HL-60 (cell line): ENCODE data around the gene TRIM44.

Experiments used
- DNase-seq, 2 experiments: peaks; one replicate each; pipeline ENCODE4 v3.0.0-alpha.2; 2010 to 2020; ENCODE audit warnings: low read depth in 1 of 2, low spot score in 1 of 2
- H3K27ac ChIP-seq: fragments of 250-450 bp; sonication (Bioruptor Pico); replicated peaks from 2 replicates; pipeline ENCODE4 v1.5.1; 2020; ENCODE audit warnings: mild to moderate bottlenecking, moderate library complexity
- H3K27me3 ChIP-seq: fragments of 250-450 bp; sonication (Bioruptor Pico); 2 replicates; pipeline ENCODE4 v1.5.1; 2021; ENCODE audit warnings: mild to moderate bottlenecking, moderate library complexity; ENCODE audit not compliant: insufficient read depth, poor library complexity, severe bottlenecking
- H3K4me3 ChIP-seq: replicated peaks from 2 replicates; pipeline ENCODE4 v1.5.1; 2011; ENCODE audit warnings: mild to moderate bottlenecking, control low read depth, low read length; ENCODE audit not compliant: insufficient read depth
- GABPA ChIP-seq: IDR thresholded peaks from 2 replicates; pipeline ENCODE4 v1.6.1; 2012; ENCODE audit warnings: low read depth
- POLR2AphosphoS5 ChIP-seq: IDR thresholded peaks from 2 replicates; pipeline ENCODE4 v1.6.1; 2012; ENCODE audit warnings: low read depth
- SPI1 ChIP-seq: IDR thresholded peaks from 2 replicates; pipeline ENCODE4 v1.6.1; 2012; ENCODE audit warnings: low read depth, mild to moderate bottlenecking, borderline replicate concordance
- TF ChIP-seq, protein P1 (sequence below): IDR thresholded peaks from one replicate; pipeline ENCODE4 v1.5.1; 2011; ENCODE audit warnings: low read length, control low read depth, inconsistent platforms; ENCODE audit not compliant: insufficient read depth
- TF ChIP-seq, protein P2 (sequence below): IDR thresholded peaks from 2 replicates; pipeline ENCODE4 v1.6.1; 2012; ENCODE audit warnings: low read depth; ENCODE audit not compliant: insufficient replicate concordance

The TRIM44 gene

GRCh38 chr11:35799655-35800054 is 137.1 kb downstream of the TRIM44 start:
- no peak overlapping the region for H3K27ac ChIP-seq
- no peaks in the 10 kb centered on the region for H3K27me3 ChIP-seq
- no peak for DNase-seq
- H3K4me3 ChIP-seq = no peak overlapping the region
- TF ChIP-seq GABPA (no peak), SPI1 (no peak), POLR2AphosphoS5 (no peak)
- TF ChIP-seq, protein P1, sequence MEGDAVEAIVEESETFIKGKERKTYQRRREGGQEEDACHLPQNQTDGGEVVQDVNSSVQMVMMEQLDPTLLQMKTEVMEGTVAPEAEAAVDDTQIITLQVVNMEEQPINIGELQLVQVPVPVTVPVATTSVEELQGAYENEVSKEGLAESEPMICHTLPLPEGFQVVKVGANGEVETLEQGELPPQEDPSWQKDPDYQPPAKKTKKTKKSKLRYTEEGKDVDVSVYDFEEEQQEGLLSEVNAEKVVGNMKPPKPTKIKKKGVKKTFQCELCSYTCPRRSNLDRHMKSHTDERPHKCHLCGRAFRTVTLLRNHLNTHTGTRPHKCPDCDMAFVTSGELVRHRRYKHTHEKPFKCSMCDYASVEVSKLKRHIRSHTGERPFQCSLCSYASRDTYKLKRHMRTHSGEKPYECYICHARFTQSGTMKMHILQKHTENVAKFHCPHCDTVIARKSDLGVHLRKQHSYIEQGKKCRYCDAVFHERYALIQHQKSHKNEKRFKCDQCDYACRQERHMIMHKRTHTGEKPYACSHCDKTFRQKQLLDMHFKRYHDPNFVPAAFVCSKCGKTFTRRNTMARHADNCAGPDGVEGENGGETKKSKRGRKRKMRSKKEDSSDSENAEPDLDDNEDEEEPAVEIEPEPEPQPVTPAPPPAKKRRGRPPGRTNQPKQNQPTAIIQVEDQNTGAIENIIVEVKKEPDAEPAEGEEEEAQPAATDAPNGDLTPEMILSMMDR = no peak
- TF ChIP-seq, protein P2, sequence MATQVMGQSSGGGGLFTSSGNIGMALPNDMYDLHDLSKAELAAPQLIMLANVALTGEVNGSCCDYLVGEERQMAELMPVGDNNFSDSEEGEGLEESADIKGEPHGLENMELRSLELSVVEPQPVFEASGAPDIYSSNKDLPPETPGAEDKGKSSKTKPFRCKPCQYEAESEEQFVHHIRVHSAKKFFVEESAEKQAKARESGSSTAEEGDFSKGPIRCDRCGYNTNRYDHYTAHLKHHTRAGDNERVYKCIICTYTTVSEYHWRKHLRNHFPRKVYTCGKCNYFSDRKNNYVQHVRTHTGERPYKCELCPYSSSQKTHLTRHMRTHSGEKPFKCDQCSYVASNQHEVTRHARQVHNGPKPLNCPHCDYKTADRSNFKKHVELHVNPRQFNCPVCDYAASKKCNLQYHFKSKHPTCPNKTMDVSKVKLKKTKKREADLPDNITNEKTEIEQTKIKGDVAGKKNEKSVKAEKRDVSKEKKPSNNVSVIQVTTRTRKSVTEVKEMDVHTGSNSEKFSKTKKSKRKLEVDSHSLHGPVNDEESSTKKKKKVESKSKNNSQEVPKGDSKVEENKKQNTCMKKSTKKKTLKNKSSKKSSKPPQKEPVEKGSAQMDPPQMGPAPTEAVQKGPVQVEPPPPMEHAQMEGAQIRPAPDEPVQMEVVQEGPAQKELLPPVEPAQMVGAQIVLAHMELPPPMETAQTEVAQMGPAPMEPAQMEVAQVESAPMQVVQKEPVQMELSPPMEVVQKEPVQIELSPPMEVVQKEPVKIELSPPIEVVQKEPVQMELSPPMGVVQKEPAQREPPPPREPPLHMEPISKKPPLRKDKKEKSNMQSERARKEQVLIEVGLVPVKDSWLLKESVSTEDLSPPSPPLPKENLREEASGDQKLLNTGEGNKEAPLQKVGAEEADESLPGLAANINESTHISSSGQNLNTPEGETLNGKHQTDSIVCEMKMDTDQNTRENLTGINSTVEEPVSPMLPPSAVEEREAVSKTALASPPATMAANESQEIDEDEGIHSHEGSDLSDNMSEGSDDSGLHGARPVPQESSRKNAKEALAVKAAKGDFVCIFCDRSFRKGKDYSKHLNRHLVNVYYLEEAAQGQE = no peak

DNA sequence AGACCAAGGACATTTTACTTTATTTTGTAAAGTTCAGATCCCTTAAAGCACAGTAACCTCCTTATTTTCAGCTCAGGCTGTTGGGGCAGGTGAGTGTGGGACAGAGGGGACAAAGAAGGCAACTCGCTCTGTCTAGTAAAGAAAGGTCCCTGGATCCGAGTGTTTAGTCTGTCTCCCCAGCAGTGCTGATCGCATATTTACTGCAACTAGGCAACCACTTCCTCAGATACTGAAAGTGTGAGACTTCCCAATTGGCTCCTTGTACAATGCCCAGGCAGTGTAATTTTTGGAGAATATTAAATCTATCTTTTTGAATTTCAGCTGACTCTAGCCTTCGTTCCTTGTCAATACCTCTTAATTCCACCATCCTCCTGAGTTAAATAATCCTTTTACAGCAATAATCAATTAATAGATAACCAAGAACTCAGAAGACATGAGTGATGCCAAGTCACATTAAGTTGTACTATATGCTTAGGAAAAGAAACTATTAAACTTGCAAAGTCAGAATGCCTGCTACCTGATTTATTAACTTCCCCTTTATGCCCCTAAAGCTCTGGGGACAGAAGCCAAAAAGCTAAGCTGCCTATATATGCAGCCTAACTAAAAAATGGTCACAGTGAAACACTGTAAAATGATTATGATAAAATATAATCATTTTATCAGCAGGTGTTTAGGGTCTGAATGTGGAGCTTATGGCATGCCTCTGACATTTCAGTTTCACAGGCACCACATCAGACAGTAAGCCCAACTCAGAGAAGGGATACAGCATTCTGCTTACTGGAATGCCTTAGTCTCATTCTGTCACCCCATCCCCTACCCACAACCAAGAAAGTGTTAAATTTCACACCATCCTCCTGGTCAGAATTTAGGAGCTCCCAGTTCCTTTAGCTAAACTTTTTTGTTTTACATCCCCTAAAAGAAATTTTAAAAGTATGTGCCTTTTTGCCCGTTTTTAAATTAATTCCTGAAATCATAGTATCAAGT is 138.7 kb downstream of the TRIM44 start:
- no peak for DNase-seq
- no peak overlapping the region for H3K4me3 ChIP-seq
- no peaks in the 10 kb centered on the region for H3K27me3 ChIP-seq
- no peak overlapping the region for H3K27ac ChIP-seq
- TF ChIP-seq, protein P2 = no peak
- no peak for TF ChIP-seq GABPA

- no peak for DNase-seq
- TF ChIP-seq POLR2AphosphoS5 (no peak), SPI1 (no peak), GABPA (no peak)
- TF ChIP-seq, protein P1 = no peak
- TF ChIP-seq, protein P2 = no peak
- Histone ChIP-seq H3K27me3 (no peaks in the 10 kb centered on the region), H3K4me3 (no peak overlapping the region), H3K27ac (no peak overlapping the region)
These were observed 139.6 kb downstream of the TRIM44 start for GRCh38 chr11:35802221-35802620.
